Panc1 (cell line): ENCODE results near the gene MYH8.

Experiments used
- CTCF ChIP-seq: fragments of 450-650 bp; IDR thresholded peaks from 2 replicates; pipeline ENCODE4 v1.5.1; 2017; ENCODE audit warnings: mild to moderate bottlenecking
- POLR2AphosphoS5 ChIP-seq: IDR thresholded peaks from 2 replicates; pipeline ENCODE4 v1.6.1; 2012; ENCODE audit warnings: mild to moderate bottlenecking, low read depth, low read length, moderate library complexity
- TF ChIP-seq, protein P1 (sequence below), 2 experiments: IDR thresholded peaks; 2 replicates each; pipeline ENCODE4 v1.6.1; 2011 to 2012; ENCODE audit warnings: low read depth in 2 of 2, control low read depth in 1 of 2, low read length in 1 of 2, mild to moderate bottlenecking in 1 of 2, moderate library complexity in 1 of 2; ENCODE audit not compliant: insufficient read depth in 1 of 2

DNA sequence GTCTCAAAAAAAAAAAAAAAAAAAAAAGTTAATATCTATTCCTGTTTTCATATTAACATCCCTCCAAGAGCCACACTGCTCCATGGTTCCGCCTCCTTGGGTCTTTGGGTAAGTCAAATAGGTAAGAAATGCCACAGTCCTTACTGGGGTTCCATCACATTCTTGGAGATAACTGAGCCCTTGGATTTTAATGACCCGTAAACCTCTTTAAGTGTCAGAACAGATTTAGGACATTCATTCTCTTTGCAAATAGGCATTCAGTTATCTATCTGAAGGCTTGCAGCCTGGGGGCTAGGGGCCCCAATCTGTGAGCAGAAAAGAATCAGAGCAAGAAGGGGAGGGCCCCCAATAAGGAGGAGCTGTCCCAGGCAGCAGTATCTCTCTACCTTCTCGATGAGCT is 76.9 kb downstream of the MYH8 start:
- TF ChIP-seq POLR2AphosphoS5 (no peak), CTCF (no peak)
- TF ChIP-seq, protein P1, sequence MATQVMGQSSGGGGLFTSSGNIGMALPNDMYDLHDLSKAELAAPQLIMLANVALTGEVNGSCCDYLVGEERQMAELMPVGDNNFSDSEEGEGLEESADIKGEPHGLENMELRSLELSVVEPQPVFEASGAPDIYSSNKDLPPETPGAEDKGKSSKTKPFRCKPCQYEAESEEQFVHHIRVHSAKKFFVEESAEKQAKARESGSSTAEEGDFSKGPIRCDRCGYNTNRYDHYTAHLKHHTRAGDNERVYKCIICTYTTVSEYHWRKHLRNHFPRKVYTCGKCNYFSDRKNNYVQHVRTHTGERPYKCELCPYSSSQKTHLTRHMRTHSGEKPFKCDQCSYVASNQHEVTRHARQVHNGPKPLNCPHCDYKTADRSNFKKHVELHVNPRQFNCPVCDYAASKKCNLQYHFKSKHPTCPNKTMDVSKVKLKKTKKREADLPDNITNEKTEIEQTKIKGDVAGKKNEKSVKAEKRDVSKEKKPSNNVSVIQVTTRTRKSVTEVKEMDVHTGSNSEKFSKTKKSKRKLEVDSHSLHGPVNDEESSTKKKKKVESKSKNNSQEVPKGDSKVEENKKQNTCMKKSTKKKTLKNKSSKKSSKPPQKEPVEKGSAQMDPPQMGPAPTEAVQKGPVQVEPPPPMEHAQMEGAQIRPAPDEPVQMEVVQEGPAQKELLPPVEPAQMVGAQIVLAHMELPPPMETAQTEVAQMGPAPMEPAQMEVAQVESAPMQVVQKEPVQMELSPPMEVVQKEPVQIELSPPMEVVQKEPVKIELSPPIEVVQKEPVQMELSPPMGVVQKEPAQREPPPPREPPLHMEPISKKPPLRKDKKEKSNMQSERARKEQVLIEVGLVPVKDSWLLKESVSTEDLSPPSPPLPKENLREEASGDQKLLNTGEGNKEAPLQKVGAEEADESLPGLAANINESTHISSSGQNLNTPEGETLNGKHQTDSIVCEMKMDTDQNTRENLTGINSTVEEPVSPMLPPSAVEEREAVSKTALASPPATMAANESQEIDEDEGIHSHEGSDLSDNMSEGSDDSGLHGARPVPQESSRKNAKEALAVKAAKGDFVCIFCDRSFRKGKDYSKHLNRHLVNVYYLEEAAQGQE (IDR thresholded peaks at IDR 0.05; ENCODE audit: insufficient read depth in 1 of 2, low read depth in 2 of 2, low read length in 1 of 2), result no peak
